HG03025 (cell line): ENCODE measurements around the gene TMEM214.

Source experiments
- ATAC-seq: cut with Tn5 transposase; IDR thresholded peaks from one replicate; pipeline ENCODE4 v1.9.1; 2021; ENCODE audit warnings: mild to moderate bottlenecking, moderate library complexity; ENCODE audit not compliant: unreplicated experiment, low FRiP score

Gene TMEM214, protein sequence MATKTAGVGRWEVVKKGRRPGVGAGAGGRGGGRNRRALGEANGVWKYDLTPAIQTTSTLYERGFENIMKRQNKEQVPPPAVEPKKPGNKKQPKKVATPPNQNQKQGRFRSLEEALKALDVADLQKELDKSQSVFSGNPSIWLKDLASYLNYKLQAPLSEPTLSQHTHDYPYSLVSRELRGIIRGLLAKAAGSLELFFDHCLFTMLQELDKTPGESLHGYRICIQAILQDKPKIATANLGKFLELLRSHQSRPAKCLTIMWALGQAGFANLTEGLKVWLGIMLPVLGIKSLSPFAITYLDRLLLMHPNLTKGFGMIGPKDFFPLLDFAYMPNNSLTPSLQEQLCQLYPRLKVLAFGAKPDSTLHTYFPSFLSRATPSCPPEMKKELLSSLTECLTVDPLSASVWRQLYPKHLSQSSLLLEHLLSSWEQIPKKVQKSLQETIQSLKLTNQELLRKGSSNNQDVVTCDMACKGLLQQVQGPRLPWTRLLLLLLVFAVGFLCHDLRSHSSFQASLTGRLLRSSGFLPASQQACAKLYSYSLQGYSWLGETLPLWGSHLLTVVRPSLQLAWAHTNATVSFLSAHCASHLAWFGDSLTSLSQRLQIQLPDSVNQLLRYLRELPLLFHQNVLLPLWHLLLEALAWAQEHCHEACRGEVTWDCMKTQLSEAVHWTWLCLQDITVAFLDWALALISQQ

DNA sequence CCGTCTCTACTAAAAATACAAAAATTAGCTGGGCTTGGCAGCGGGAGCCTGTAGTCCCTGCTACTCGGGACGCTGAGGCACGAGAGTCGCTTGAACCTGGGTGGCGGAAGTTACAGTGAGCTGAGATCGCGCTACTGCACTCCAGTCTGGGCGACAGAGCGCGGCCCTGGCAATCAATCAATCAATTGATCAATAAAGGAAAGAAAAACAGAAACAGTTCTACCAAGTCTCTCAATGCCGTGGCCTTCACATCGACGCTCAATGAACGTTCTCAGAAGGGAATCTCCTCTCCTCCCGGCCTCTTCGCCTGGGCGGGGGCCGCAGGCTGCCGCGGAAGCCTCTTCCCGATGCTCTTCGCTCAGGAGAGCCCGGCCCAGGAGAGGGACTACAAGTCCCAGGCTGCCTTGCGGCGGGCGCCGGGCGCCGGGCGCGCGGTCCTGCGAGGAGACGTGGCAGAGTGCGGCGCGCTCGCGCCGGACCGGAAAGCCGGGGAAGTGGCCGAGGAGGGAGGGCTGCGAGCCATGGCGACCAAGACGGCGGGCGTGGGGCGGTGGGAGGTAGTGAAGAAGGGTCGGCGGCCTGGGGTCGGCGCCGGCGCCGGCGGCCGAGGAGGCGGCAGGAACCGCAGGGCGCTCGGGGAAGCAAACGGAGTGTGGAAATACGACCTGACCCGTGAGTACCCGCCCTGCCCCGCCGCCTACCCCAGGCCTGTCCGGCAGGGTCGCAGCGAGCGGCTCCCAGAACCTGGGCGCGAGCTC lies at the start of gene TMEM214:
TSS of gene TMEM214 (plus strand) at position 471 of the 758 bp plus-strand sequence. CDS start at position 522, 51 bp downstream.
- peak; percentile 90 for ATAC-seq

DNA sequence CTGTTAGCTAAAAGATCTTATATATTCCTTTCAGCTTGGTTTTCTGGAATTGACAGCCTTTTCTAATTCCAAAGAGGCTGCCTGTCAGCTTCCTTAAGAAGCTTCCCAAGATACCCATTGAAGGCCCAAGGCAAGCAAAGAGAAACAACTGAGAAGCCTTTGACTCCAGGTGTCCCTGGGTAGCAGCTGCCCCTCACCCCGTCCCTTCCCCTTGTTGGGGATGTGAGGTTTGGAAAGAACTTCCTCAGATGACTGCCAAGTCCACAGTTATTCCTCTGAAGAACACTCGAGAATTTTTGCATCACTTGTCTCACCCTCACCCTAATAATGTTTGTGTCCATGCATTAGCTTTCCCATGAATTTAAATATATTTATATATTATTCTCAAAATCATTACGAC lies 49.0 kb upstream of the TMEM214 start:
- no peak for ATAC-seq

GRCh38 chr2:26985807-26986206 lies 47.0 kb upstream of the TMEM214 start:
- ATAC-seq: no peak

GRCh38 chr2:26986576-26986975 lies 46.2 kb upstream of the TMEM214 start:
- ATAC-seq: no peak

DNA sequence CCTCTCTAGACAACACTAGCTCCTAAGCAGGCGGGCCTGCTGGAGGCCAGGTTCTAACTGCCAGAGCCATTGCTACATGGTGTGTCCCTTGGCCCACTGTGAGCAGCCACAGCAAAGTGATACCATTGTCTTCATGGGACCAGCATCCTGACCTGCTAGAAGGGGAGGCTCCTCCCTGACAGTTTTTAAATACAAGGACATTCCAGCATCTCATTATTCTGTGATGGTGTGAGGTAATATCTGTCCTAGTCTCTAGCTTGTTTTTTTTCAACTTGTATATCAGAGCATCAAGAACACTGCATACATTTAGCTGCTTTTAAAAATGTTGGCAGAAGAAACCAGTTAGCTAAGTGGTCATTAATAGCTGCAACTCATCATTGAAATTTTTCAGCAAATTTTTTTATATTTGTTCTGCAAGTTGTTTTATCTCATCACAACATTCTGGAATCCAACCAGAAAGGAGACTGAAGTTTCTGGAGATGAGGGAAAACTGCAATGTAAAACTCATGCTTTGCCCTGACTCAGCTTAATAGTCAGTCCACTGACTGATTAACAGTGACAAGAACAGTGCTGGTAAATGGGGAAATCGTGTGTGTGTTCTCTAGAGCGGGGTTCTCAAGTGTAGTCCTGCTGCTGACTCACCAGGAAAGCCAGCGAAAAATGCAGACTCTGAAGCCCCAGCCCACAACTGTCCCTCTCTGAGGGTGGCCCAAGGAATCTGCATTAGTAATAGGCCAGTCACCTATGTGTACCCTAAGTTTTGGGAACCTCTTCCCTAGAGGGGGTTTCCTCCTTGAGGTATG lies 44.5 kb upstream of the TMEM214 start:
- ATAC-seq: no peak

DNA sequence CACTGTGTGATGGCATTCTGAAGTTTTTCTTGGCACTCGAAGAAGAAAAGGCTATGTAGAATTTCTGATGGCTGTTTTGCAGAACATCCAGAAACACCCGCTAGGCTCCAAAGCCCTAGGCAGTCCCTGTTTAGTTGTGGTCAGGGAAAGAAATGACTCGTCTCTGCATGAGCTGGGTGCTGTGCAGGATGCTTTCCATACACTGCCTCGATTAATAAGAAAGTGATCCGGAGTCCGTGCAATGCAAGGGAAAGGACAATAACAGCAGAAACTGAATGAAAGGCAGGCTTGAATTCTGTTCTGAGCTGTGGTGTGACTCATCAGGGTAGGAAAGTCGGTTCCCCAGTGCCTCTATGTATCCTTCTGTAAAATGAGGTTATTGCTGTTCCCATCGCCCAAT lies 43.6 kb upstream of the TMEM214 start:
- ATAC-seq: no peak

- no peak for ATAC-seq
Measured at GRCh38 chr2:26991717-26992116, 41.0 kb upstream of the TMEM214 start.

DNA sequence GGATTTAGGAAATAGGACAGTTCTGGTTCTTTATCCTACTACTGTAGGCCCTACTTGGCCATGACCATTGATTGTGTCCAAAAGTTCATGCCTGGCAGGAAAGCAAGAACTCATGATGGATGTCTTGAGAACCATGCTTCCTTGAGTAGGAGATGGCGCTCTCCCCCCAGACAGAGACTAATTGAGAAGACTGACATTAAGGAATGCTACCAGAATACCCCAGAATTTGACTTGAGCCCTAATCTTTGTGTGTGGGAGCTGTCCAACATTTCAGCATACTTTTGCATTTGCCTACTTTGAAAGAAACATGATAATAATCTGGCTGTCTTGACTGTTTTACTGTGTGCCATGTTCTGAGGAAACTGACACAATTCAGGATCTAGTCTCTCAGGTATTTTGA lies 39.0 kb upstream of the TMEM214 start:
- ATAC-seq: no peak

DNA sequence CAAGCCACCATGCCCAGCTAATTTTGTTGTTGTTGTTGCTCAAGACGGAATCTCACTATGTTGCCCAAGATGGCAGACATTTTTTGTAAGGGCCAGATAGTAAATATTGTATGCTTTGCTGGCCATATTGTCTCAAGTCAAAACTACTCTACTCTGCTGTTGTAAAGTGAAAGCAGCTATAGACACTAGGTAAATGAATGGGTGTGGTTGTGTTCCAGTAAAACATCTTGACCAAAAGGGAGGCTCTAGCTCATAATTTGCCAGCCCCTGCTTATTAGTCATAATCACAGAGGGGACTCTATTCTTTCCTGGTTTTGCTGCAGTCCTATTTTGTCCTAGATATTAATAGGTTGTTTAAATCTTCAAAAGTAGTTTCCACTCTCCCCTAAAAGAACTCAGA lies 37.8 kb upstream of the TMEM214 start:
- ATAC-seq: no peak

DNA sequence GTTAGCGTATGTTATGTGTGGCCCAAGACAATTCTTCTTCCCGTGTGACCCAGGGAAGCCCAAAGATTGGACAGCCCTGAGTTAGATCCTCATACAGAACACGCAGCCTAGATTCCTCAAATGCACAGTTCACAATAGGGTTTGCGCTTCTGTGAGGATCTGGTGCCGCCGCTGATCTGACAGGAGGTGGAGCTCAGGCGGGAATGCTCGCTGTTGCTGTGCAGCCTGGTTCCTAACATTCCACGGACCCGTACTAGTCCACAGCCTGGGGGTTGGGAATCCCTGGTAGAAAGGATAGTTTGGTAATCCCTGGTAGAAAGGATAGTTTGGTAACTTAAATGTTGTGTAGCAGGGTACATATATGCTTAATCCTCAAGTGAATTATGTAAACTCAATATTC lies 35.4 kb upstream of the TMEM214 start:
- no peak for ATAC-seq

DNA sequence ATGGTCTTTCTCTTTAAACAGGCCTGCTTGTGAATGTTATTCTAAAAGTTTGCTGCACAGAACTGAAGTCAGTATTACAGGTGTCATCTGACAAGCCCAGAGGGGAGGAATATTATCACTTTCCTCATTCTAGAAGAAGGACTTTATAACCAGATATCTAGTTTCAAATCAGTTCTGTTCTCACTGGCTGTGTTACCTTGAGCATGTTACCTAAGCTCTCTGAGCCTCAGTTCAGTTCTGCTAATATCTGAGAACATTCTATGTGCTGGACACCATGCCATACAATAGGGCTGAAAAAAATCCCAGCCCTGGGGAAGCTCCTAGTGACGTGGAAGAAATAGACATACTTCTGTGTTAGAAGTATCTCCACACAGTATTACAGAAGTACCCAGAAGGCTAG lies 34.4 kb upstream of the TMEM214 start:
- no peak for ATAC-seq

- no peak for ATAC-seq
Measured at GRCh38 chr2:27000228-27000627, 32.5 kb upstream of the TMEM214 start.

GRCh38 chr2:27000995-27001394 lies 31.8 kb upstream of the TMEM214 start:
- ATAC-seq: no peak

DNA sequence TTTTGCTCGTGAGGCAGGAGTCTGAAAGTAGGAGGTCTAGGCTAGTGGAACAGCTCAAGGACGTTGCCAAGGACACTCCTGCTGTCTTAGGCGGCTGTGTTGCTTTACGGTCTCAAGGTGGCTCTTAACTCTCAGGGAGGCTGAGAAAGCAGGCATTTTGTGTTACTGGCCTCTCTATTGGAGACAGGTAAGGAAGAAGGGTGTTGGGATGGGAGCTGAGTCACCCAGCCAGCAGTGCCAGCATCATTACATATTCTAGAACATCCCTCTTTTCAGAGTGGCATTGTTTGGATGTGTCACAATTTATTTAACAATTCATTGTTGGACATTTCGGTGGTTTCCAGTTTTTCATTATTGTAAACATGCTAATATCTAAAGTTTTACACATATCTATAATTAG lies 30.8 kb upstream of the TMEM214 start:
- ATAC-seq: no peak

DNA sequence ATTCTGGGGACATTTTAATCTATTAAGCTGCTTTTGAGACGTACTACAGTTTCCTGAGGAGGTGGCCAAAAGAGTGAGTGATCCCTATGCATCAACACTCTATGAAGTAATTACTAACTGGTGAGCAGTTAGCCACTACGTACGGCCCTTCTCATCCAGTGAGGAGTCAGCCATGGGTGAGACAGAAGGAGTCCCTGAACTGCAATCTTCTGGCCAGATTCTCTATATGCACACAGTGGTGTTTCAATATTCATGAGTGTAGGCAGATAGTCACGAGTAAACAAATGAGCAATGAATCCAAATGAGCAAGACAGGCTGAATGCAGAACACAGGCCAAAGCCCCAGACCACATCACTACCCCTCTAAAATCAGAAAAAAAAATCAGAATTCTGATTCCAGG lies 29.8 kb upstream of the TMEM214 start:
- no peak for ATAC-seq

DNA sequence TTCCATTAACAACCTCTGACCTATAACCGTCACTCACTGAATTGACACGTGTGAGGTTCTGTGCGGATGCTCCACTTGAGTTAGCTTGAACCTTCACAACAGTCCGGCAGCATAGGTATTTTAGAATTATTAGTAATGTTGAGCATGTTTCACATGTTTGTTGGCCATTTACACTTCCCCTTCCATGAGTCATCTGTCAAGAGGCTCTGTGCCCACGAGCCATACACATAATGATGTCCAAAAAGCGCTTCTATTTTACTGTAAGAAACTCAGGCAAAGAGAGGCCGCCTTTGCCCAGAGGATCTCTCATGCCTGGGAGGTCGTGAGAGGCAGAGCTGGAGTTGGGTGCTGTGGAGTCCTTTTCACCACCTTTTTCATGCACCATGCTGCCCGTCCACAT lies 28.9 kb upstream of the TMEM214 start:
- no peak for ATAC-seq

DNA sequence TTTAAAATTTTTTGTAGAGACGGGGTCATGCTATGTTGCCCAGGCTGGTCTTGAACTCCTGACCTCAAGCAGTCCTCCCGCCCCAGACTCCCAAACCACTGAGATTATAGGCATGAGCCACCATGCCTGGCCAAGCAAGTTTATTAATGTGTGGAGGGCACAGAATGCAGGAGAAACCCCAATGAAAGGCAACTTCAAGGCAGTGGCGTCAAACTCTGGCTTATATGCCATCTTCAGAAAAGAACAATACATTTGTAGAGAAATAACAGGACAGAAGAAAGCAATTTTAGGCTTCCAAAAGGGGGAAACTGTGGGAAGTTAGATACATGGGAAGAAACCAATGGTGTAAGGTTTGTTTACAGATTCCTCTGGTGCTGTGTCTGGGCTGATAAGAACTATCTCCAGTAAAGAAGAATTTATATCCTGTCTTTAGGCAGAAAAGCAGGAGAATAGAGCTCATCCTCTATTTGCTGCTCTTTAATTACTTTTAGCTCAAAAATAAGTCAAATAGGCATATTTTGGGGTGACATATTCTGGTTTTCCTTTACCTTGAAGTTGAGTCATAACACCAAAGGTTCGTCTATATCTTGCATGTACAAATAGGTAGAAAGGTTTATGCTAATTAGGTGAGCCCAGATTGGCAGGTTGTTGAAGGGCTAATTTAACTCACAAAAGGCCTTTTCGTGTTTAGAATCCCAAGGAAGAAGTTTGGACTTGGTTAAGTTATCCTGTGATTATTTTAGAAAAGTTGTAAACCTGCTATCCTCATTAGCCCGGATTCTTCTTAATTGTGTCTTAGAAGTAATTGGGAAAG lies 26.0 kb upstream of the TMEM214 start:
- no peak for ATAC-seq

- no peak for ATAC-seq
Measured at GRCh38 chr2:27007416-27008374, 25.1 kb upstream of the TMEM214 start.

- no peak for ATAC-seq
Measured at GRCh38 chr2:27008678-27009077, 24.1 kb upstream of the TMEM214 start.
